ACC112 (cell line): Measurements from ENCODE around the gene ATP6V1G2.

Experiments
- H2AFZ ChIP-seq: fragments of 200-600 bp; sonication (generic); one replicate; pipeline ENCODE4 v1.6.0; 2017; ENCODE audit warnings: antibody characterized with exemption, low read length; ENCODE audit not compliant: unreplicated experiment
- H3K27ac ChIP-seq: fragments of 200-600 bp; sonication (generic); 2 replicates; pipeline ENCODE4 v1.5.1; 2014; ENCODE audit warnings: low read depth, mild to moderate bottlenecking, antibody characterized with exemption, low read length, moderate library complexity
- H3K27me3 ChIP-seq: fragments of 200-600 bp; sonication (generic); 2 replicates; pipeline ENCODE4 v1.6.1; 2014; ENCODE audit warnings: mild to moderate bottlenecking, antibody characterized with exemption, low read length, moderate library complexity, mixed read lengths; ENCODE audit not compliant: insufficient read depth
- H3K36me3 ChIP-seq: fragments of 200-600 bp; sonication (generic); 2 replicates; pipeline ENCODE4 v1.6.1; 2016; ENCODE audit warnings: mild to moderate bottlenecking, antibody characterized with exemption, low read length, moderate library complexity, mixed read lengths; ENCODE audit not compliant: insufficient read depth
- H3K4me1 ChIP-seq: fragments of 200-600 bp; sonication (generic); one replicate; pipeline ENCODE4 v1.6.1; 2016; ENCODE audit warnings: low read length, mixed read lengths; ENCODE audit not compliant: insufficient read depth, unreplicated experiment, control insufficient read depth
- H3K4me3 ChIP-seq: fragments of 200-600 bp; sonication (generic); 2 replicates; pipeline ENCODE4 v1.5.1; 2014; ENCODE audit warnings: mild to moderate bottlenecking, low read depth, low read length
- H3K79me2 ChIP-seq: fragments of 200-600 bp; sonication (generic); one replicate; pipeline ENCODE4 v1.6.0; 2016; ENCODE audit warnings: low read length; ENCODE audit not compliant: control insufficient read depth, unreplicated experiment, insufficient read depth

The ATP6V1G2 gene

GRCh38 chr6:31581434-31582229 is 35.2 kb upstream of the ATP6V1G2 start:
- no peaks in the 10 kb centered on the region for H3K27me3 ChIP-seq
- H3K4me3 ChIP-seq: peak overlapping the region; percentile 98
- no peak overlapping the region for H3K27ac ChIP-seq
- H3K79me2 ChIP-seq: peaks cover 4% of the 10 kb centered on the region
- H3K36me3 ChIP-seq: no peaks in the 10 kb centered on the region
- peak overlapping the region; percentile 97 for H2AFZ ChIP-seq
- H3K4me1 ChIP-seq: peaks cover 5% of the 10 kb centered on the region

- Histone ChIP-seq H3K27ac (no peak overlapping the region), H2AFZ (peak overlapping the region; percentile 97), H3K4me1 (peaks cover 5% of the 10 kb centered on the region), H3K79me2 (peaks cover 4% of the 10 kb centered on the region), H3K27me3 (peaks cover 3% of the 10 kb centered on the region; the same call in 1 of the 2 replicates), H3K36me3 (no peaks in the 10 kb centered on the region), H3K4me3 (peak overlapping the region; percentile 98)
These were observed 34.5 kb upstream of the ATP6V1G2 start for GRCh38 chr6:31580807-31581433.

- peak overlapping the region; percentile 87 for H2AFZ ChIP-seq
- H3K79me2 ChIP-seq: peaks cover 4% of the 10 kb centered on the region
- no peaks in the 10 kb centered on the region for H3K36me3 ChIP-seq
- no peak overlapping the region for H3K27ac ChIP-seq
- peaks cover 5% of the 10 kb centered on the region for H3K4me1 ChIP-seq
- H3K27me3 ChIP-seq: peaks cover 3% of the 10 kb centered on the region; the same call in 1 of the 2 replicates
- H3K4me3 ChIP-seq: peak overlapping the region; percentile 98
These were observed 34.0 kb upstream of the ATP6V1G2 start for GRCh38 chr6:31580438-31580740.

- H3K4me1 ChIP-seq: peaks cover 5% of the 10 kb centered on the region
- H3K27me3 ChIP-seq: peaks cover 3% of the 10 kb centered on the region; the same call in 1 of the 2 replicates
- no peak overlapping the region for H3K4me3 ChIP-seq
- peaks cover 4% of the 10 kb centered on the region for H3K79me2 ChIP-seq
- no peaks in the 10 kb centered on the region for H3K36me3 ChIP-seq
- H2AFZ ChIP-seq: no peak overlapping the region
- no peak overlapping the region for H3K27ac ChIP-seq
These were observed 33.4 kb upstream of the ATP6V1G2 start for GRCh38 chr6:31579546-31580437.

- peaks cover 4% of the 10 kb centered on the region for H3K79me2 ChIP-seq
- H3K27me3 ChIP-seq: peaks cover 7% of the 10 kb centered on the region
- H3K36me3 ChIP-seq: no peaks in the 10 kb centered on the region
- H3K4me1 ChIP-seq: peaks cover 5% of the 10 kb centered on the region
- no peak overlapping the region for H2AFZ ChIP-seq
- no peak overlapping the region for H3K4me3 ChIP-seq
- H3K27ac ChIP-seq: no peak overlapping the region
These were observed 32.7 kb upstream of the ATP6V1G2 start for GRCh38 chr6:31579119-31579505.

DNA sequence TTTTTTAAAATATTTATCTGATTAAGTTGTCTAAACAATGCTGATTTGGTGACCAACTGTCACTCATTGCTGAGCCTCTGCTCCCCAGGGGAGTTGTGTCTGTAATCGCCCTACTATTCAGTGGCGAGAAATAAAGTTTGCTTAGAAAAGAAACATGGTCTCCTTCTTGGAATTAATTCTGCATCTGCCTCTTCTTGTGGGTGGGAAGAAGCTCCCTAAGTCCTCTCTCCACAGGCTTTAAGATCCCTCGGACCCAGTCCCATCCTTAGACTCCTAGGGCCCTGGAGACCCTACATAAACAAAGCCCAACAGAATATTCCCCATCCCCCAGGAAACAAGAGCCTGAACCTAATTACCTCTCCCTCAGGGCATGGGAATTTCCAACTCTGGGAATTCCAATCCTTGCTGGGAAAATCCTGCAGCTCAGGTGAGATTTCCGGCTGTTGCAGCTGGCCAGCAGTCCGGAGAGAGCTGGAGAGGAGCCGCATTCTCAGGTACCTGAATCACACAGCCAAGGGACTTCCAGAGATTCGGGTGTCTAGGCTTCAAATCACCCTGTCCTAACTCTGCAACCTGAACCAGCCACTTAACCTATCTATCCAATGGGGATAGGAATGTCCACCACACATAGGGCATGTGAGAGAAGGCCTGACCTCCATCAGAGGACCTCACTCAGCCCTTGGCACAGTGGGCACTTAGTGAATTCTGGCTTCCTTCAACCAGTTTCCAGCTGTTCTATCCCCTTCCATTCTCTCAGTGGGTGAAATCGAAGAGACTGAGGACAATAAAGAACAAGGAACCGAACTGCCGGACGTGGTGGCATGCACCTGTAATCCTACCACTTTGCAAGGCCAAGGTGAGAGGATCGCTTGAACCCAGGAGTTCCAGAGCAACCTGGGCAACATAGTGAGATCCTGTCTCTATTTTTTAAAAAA is 32.0 kb upstream of the ATP6V1G2 start:
- H3K4me1 ChIP-seq: peaks cover 5% of the 10 kb centered on the region
- H3K27me3 ChIP-seq: peaks cover 9% of the 10 kb centered on the region
- H2AFZ ChIP-seq: no peak overlapping the region
- H3K4me3 ChIP-seq: no peak overlapping the region
- peaks cover 4% of the 10 kb centered on the region for H3K79me2 ChIP-seq
- no peaks in the 10 kb centered on the region for H3K36me3 ChIP-seq
- no peak overlapping the region for H3K27ac ChIP-seq

GRCh38 chr6:31577579-31577966 is 31.2 kb upstream of the ATP6V1G2 start:
- Histone ChIP-seq H3K4me1 (peaks cover 5% of the 10 kb centered on the region), H2AFZ (no peak overlapping the region), H3K4me3 (no peak overlapping the region), H3K27ac (no peak overlapping the region), H3K79me2 (peaks cover 4% of the 10 kb centered on the region), H3K36me3 (no peaks in the 10 kb centered on the region), H3K27me3 (peaks cover 9% of the 10 kb centered on the region)

DNA sequence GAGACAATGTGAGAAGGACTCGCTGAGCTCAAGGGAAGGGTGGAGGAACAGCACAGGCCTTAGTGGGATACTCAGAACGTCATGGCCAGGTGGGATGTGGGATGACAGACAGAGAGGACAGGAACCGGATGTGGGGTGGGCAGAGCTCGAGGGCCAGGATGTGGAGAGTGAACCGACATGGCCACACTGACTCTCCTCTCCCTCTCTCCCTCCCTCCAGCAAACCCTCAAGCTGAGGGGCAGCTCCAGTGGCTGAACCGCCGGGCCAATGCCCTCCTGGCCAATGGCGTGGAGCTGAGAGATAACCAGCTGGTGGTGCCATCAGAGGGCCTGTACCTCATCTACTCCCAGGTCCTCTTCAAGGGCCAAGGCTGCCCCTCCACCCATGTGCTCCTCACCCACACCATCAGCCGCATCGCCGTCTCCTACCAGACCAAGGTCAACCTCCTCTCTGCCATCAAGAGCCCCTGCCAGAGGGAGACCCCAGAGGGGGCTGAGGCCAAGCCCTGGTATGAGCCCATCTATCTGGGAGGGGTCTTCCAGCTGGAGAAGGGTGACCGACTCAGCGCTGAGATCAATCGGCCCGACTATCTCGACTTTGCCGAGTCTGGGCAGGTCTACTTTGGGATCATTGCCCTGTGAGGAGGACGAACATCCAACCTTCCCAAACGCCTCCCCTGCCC is 30.6 kb upstream of the ATP6V1G2 start:
- peaks cover 4% of the 10 kb centered on the region for H3K79me2 ChIP-seq
- H3K36me3 ChIP-seq: no peaks in the 10 kb centered on the region
- peaks cover 5% of the 10 kb centered on the region for H3K4me1 ChIP-seq
- H2AFZ ChIP-seq: no peak overlapping the region
- no peak overlapping the region for H3K4me3 ChIP-seq
- H3K27me3 ChIP-seq: peaks cover 9% of the 10 kb centered on the region
- H3K27ac ChIP-seq: no peak overlapping the region

- Histone ChIP-seq H3K4me3 (no peak overlapping the region), H3K27me3 (peaks cover 9% of the 10 kb centered on the region), H3K79me2 (no peaks in the 10 kb centered on the region), H3K27ac (no peak overlapping the region), H3K36me3 (no peaks in the 10 kb centered on the region), H3K4me1 (no peaks in the 10 kb centered on the region), H2AFZ (no peak overlapping the region)
These were observed 29.7 kb upstream of the ATP6V1G2 start for GRCh38 chr6:31575952-31576685.
